ENCODE measurements around the gene GPR157.

GRCh38 chr1:9059891-9060744 is 68.8 kb downstream of the GPR157 start:
- TF ChIP-seq POLR2AphosphoS5 (IDR thresholded peaks at IDR 0.05; ENCODE audit: low read depth, low read length): no peak
- TF ChIP-seq SIN3A (IDR thresholded peaks at IDR 0.05; ENCODE audit: borderline replicate concordance, insufficient read depth, low read length): no peak
- no peak for TF ChIP-seq FOXP2 (optimal IDR thresholded peaks at IDR 0.05; ENCODE audit: borderline replicate concordance, extremely low read depth, extremely low read length, insufficient read depth)
- TF ChIP-seq TAF1 (IDR thresholded peaks at IDR 0.05; ENCODE audit: borderline replicate concordance, insufficient read depth, low read length): no peak

All from PFSK-1 (cell line).